IPS-NIHi7 (cell line): Measurements from ENCODE around the gene SDK1.

Source experiments
- DNase-seq: peaks from one replicate; pipeline ENCODE4 v3.0.0; 2012; ENCODE audit warnings: mixed read lengths; ENCODE audit errors: extremely low spot score

SDK1 gene

GRCh38 chr7:4017081-4017480 lies 716.0 kb downstream of the SDK1 start:
- DNase-seq: no peak

GRCh38 chr7:4017785-4018184 lies 716.7 kb downstream of the SDK1 start:
- DNase-seq: no peak

- no peak for DNase-seq
Observed at GRCh38 chr7:4018601-4019316, 717.7 kb downstream of the SDK1 start.

GRCh38 chr7:4020086-4020485 lies 719.0 kb downstream of the SDK1 start:
- no peak for DNase-seq

- DNase-seq: no peak
Observed at GRCh38 chr7:4021413-4021812, 720.4 kb downstream of the SDK1 start.

GRCh38 chr7:4022265-4022664 lies 721.2 kb downstream of the SDK1 start:
- DNase-seq: no peak

GRCh38 chr7:4023502-4023901 lies 722.5 kb downstream of the SDK1 start:
- no peak for DNase-seq

- no peak for DNase-seq
Observed at GRCh38 chr7:4024133-4024532, 723.1 kb downstream of the SDK1 start.

GRCh38 chr7:4024806-4025205 lies 723.8 kb downstream of the SDK1 start:
- DNase-seq: no peak

- DNase-seq: no peak
Observed at GRCh38 chr7:4025210-4025609, 724.2 kb downstream of the SDK1 start.

GRCh38 chr7:4025694-4026615 lies 724.9 kb downstream of the SDK1 start:
- no peak for DNase-seq

GRCh38 chr7:4026941-4027486 lies 726.0 kb downstream of the SDK1 start:
- DNase-seq: no peak

- DNase-seq: no peak
Observed at GRCh38 chr7:4028221-4028620, 727.2 kb downstream of the SDK1 start.

GRCh38 chr7:4029941-4030340 lies 728.9 kb downstream of the SDK1 start:
- DNase-seq: no peak

GRCh38 chr7:4030346-4030950 lies 729.4 kb downstream of the SDK1 start:
- no peak for DNase-seq

GRCh38 chr7:4033996-4034395 lies 732.9 kb downstream of the SDK1 start:
- DNase-seq: no peak

GRCh38 chr7:4037308-4037707 lies 736.3 kb downstream of the SDK1 start:
- no peak for DNase-seq

- no peak for DNase-seq
Observed at GRCh38 chr7:4037877-4038276, 736.8 kb downstream of the SDK1 start.

- no peak for DNase-seq
Observed at GRCh38 chr7:4040109-4040928, 739.3 kb downstream of the SDK1 start.

GRCh38 chr7:4042402-4043045 lies 741.5 kb downstream of the SDK1 start:
- no peak for DNase-seq

- no peak for DNase-seq
Observed at GRCh38 chr7:4043988-4044387, 742.9 kb downstream of the SDK1 start.
